GM19238 (cell line): ENCODE data around the gene FHOD3.

Experiments used
- DNase-seq: peaks from one replicate; pipeline ENCODE4 v3.0.0; 2011; ENCODE audit warnings: low spot score; ENCODE audit not compliant: insufficient read length

The FHOD3 gene

DNA sequence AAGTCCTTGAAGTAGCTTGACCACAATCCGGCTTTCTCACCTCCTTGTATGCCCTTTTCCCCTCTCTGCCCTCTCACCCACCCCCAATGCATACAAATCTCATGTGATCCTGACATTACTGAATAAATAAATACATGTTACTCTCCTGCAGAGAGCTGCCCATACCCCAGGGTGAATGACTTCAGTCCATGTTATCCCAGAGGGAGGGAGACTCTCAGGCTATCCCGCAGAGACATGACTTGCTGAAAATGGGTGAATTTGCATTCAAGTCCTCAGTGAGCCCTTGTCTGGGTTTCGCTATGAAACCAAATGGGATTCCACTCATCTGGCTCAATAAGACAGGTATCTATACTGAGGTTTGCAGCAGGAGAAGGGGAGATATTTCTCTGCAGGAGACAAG lies 168.5 kb downstream of the FHOD3 start:
- no peak for DNase-seq

DNA sequence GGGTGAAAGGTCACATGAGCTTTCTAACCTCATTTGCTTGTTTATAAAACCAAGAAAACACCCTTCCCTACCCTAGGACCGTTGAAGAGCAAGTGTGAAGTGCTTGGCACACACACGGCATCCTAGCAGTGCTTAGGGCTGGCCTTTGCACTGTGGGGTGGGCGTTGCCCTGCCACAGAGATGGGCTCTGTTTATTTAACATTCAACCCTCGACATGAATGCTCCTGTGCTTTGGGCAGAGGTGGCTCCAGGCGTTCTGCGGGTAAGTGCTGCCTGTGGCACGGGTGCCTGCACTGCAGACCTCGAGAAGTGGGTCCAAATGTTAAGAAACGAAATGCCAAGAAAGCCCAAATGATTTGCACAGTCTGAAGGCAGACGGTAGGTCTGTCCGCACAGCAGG lies 170.1 kb downstream of the FHOD3 start:
- no peak for DNase-seq

DNA sequence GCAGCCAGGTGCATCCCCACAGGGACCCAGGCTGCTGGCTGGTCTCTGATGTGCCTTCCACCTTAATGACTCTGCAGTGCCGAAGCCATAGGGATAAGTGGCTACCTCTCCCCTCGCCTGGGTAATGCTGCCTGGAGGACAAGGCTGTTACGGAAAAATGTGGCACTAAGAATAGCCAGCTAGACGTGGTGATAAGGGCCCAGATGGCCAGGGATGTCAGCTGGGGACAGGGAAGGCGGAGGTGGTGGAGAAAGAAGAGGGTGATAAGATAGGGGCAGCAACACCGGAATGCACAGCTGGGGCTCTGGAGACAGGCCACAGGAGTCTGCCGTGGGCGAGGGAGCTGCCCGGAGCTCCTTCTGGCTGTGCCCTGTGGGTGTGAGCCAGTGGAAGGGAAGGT lies 170.6 kb downstream of the FHOD3 start:
- no peak for DNase-seq

DNA sequence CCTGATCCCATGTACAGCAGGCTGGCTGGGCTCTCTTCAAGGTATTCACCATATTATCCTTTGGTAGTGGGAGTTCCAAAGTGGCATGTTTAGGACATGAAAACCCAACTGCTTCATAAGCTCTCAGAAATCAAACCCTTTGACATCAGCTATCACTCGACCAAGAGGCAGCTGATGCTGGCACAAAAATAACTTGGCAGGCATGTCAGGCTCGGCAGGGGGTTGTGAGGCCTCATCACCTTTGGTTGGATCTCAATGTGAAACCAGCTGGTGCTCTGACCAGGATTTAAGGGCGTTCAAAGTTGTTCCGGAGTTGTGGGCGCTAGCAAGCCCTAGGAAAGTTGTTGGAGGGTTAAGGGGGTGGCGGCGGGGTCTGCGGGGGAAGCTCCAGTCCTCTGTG lies 171.9 kb downstream of the FHOD3 start:
- no peak for DNase-seq

DNA sequence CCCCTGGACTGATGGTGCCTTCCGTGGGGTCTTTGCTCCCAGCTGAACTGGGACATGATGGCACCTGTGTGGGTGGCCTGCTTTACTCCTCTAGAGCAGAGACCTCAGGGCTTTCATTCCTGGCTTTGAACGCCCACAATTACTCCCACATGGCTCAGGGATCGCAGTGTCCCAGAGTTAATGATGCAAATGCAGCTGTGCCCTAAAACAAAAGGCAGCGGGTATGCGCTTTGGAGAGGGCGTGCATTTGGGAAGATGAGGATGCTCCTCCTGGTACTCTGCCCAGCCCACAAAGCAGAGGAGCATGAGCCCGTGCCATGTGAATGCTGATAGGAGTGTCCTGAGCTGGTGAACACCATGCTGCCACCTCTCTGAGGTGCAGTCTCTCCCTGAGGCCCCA lies 173.4 kb downstream of the FHOD3 start:
- no peak for DNase-seq

DNA sequence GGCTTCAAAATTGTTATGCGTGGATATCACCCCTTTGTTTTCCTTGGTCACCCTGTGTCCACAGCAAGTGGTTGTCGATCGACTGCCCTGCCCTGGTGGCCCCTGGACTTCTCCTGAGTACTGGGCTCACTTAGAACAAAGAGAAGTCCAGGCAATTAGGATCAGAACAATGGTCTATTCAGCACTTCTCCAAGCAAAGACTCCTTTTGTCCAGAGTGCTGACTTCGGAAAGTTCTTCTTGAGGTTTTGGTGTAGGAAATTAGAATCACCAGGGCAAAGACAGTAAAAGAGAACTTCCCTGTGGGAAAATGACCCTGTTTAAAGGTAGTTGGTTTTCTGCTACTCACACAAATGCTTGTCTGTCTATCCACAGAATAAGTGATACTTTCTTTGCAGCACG lies 173.9 kb downstream of the FHOD3 start:
- DNase-seq = no peak

DNA sequence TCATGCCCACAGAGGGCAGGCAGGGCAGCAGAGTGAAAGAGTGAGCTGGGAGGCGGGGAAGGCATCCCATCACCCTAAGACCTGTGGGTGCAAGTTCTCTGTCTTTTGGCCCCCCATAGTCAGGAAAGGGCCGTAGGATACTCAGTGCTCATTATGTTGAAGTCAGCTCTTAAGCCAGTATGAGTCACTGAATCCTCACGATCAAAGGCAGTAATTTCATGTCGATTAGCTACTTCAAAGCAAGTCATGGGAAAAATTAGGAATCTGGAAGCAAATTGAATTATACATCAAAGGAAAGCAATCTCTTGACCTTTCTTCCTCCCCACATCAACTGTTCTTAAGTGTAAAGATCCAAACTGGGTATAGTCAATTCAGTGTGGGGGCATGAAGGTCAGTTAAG lies 178.9 kb downstream of the FHOD3 start:
- DNase-seq = no peak

DNA sequence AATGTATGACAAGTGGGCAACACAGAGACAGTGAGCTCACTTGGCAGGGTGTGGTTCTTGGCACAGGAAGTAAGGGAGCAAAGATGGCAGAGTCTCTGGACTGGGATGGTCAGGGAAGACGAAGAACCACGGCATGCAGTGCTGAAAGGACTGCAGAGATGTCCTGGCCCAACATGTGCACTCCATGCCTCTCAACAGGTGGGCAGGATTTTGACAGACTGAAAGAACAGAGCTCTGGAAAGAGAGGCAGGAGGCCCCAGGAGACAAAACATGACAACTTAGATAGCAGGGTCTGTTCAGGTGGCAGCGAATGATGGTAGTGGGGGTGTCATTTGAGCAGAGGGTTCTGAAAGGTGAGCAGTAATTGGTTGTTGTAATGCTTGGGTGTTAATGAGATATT lies 180.3 kb downstream of the FHOD3 start:
- DNase-seq = no peak

DNA sequence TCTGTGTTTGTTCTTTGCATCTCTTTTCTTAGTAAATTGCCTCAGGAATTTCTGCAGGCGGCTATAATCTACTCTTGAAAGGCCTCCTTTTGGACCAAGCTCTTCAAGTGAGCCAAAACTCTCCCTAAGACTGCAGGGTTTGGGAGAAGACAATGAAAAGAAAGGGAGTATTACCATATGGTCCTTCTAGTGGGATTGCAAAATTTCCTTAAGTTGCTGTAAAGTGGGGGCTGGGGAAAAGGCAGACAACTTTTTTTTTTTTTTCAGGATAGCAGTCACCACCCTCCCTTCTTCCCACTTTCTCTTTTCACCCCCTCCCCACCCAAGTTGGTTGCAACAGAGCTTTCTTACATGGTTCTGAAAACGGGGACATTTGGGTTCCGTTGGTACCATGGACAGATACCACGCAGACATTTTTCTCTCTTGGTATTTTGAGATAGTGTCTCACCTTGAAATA lies 183.7 kb downstream of the FHOD3 start:
- DNase-seq = no peak

DNA sequence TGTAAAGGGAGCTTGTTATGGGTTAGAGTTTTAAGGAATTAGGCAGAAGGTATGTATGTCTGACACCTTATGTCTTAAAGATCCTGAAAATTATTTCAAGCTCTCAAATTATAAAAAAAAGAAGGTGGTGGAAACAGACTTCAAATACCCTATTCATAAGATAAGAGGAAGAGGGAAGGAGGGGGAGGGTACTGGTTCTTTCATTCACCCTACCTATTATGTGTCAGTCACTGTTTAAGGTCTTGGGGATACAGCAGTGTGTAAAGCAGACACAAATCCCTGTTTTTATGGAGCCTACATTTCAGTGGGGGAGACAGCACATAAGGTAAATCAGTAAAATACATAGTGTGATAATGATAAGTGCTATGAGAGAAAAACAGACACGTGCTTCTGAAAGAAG lies 184.4 kb downstream of the FHOD3 start:
- DNase-seq = no peak

DNA sequence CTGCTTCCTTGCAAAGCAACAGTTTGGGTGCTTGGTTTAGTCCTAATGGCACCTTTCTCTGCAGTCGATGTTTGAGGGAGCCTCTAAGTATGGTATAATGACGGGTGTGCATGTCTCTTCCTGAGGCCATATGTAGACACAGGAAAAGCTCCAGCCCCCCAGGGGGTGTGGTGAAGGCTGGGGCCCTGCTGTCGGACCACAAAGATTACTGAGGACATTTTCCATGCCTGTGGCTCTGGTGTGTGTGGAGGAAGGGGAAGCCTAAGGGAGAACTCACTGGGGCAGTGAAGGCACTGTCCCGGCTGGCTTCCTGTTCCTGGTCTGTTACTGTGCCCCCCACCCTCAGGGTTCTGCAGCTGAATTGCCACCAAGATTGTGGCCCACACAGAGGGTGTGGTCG lies 187.1 kb downstream of the FHOD3 start:
- DNase-seq = no peak

DNA sequence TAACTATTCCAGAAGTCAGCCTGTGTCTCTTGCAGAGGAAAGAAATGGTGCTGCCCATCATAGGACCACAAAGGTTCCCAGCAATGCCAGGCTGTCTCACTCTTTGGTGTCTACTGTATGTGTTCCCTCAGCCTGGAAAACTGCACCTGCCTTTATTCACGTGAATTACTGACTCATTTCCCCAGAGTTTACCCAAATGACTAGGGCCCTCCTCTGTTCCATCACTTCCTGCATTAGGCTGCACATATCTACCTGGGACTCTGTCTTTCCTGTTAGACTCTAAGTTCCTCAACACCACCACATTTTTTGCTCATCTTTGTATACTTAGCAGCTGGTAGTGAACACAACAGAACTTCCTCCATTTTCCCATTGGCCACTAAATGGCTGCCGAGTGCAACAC lies 188.3 kb downstream of the FHOD3 start:
- DNase-seq = no peak

DNA sequence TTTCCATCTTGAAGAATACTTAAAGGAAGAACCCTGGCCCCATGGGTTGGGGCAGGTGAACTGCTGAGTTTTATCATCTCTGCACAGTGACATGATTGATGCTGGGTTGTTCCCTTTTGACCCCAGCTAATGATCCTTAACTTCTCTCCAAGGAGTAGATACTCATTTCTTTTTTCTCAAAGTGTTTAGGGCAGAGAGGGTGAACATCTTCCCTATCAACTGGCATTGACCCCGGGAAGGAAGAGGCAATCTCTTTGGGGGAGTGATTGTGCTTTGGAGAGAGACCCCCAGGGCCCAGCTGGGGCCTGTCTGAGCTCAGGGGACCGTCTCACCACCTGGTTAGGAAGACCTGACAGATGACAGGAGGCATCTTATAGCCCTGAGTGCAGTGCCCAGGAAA lies 190.6 kb downstream of the FHOD3 start:
- no peak for DNase-seq

DNA sequence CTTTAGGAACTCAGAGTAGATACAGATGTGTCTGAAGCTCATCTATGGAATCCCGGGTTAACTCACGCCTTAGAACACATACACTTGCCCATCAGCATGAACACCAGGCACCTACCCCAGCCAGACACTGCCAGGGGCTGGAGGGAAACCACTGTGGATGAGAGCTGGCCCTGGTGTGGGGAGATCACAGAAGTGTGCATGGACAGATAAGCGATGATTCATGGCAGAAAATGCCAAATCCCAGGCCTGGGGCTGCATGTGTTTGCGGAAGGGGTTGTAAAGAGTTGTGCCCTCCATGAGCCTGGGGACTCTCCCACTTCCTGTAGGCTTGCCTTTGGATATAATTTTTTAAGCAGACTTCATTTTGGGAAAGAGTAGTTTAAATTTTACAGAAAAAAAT lies 193.4 kb downstream of the FHOD3 start:
- DNase-seq = no peak

DNA sequence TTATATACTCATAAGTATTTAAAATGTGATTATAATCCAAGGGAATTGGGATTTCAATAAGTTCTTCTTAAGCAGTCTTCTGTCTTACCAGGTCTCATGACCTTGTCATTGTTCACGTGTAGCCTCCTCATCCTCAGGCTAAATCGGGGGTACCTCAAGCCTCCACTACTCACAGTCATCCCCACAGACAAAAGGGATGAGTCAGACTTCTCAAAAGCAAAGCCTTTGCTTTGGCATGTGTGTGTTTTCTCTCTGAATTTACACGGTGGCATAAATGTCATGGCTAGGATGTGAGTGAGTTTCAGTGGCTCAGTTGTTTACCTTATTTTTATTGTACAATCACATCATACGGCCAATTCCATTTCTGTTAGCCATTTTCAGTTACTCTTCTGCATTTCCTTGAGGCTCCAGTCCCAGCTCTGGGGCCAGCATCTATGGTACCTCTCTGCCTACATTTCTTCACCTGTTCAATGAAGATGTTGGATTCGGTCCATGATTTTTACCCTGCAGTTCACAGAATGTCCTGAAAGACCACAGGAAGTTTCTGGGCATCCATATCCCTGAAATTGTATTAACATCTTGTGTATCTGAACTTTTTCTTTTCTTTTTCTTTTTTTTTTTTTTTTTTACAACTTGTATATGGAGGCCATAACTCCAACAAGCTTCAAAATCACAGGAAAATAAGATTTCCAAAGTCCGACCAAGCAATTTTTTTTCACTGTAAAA lies 195.3 kb downstream of the FHOD3 start:
- no peak for DNase-seq

DNA sequence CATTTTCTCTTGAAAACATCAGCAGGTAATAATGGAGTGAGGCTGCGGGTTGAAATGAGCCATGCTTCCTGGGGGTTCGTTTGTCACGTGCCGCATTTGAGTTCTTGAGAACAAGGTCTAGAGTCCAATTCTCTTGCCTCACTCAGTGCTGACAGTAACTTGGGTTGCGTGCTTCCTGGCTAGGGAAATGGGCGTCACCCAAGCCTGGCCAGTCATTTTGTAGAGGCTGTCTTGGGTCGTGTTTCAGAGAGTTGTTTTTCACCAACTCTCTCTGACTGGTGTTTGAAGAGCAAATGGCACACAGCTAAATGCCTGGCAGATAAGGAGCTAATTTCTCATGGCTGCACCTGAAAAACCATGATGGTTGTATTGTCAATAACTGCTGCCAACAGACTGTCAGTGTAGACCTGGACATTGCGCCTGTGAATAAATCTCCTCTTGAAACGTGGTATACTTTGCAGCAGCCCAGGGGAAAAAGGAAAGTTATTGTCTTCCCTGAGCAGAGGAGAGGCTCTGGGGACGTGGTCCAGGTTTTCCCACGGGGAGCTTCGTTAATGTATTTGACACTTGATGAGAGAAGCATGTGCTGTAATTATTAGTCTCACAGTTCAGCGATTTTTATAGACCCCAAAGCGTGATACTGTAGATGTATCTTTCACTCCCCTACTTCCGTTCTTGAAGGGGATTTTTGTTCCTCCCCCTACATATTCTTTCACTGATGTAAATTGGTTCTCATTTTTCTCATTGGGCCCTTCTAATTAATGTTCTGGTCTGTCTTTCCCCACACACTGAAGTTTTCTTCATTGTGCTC lies 196.0 kb downstream of the FHOD3 start:
- DNase-seq = no peak

DNA sequence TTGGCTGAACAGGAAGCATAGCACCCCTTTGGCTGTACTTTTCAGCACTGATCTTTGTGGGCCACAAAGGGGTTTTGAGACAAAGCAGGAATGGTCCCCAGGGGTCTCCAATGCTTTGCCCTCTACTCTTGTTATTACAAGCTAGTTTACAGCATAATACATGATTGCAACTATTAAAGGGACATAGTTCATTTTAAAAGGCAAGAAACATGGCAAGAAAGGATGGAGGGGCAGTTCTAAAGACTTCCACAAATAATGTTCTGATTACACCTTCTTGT lies 196.6 kb downstream of the FHOD3 start:
- DNase-seq = no peak

DNA sequence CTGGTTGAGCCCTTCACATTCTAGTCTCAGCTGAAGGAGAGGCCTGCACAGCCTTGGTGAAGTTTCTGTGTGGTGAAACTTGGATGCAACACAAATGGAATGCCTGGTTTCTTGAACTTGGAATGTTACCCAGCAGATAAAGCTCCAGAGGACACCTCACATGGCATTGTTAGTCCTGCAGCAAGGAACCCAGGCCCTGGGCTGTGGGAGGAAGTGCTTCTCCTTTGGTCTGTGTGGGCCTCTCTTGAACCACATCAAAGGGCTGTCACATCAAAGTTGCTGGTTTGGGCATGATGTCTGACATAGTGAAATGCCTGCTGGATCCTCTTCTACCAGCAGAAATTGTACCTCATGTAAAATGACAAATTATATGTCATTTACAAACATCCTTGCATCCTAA lies 198.5 kb downstream of the FHOD3 start:
- DNase-seq = no peak

DNA sequence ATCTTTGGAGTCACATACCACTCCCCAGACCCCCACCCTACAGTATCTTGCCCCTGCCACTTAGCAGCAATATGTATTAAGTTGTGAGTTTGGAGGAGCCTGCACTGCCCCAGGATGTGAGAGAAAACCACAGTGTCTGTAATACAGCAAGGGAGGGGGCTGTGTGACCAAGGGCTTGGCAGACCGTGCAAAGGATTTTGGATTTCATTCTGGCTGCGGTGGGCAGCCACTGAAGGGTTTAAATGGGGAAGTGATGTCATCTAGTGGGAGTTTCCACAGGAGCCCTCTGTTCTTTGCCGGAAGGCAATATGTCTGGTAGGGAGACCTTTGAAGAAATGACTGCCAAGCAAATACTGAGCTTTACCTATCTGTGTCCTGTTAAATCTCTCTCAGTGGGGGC lies 202.4 kb downstream of the FHOD3 start:
- peak; percentile 12 for DNase-seq

DNA sequence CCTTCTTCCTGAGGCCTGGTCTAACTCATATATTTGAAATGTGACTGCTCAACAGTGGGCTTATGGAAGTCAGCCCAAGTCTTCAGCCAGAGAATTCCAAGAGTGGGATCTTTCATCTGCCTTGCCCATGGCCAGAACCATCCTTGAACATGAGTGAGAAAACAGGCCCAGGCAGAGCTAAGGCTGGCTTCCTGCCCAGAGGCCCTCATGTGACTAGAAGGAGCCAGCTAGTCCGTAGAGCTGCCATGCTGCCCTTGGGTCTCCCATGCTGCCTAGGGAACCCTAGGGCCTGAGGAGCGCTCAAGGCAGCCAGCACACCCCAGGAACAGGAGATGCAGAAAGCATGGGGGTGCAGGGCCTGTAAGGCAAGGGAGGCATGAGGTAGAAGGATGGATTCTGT lies 203.6 kb downstream of the FHOD3 start:
- no peak for DNase-seq

DNA sequence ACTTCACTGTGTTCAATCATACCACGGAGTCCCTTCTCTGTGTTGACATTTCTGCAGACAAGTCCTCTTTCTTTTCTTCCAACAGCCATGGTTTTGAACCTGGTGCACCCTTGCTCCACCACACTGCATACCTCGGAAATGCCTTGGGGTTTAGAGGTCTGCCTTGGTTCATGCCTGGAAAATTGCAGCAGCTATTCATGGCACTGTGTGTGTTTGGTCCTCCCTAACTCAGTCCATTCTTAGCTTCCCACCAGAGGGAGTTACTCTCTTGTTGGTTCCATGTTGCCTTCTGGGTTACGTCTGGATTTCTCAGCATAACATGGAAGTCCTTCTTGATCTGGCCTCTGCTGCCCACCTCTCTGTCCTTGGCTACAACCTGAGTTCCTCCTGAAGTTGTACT lies 206.0 kb downstream of the FHOD3 start:
- no peak for DNase-seq

DNA sequence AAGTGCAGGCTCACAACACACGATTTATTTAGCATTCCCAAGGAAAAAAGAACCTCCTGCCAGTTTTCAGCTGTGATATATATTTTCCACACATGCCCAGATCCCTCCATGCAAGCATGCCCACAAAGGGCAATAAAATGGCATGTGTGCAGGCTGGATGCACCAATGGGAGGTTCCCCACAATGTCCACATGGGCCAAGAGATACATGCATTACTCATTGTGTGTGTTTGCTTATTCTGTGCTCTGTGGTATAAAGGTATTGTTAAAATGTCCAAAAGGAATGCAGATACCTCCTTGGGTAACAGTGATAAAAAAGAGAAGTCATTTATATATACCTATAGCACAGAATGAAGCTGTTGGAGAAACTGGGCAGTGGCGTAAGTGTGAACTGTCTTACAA lies 207.4 kb downstream of the FHOD3 start:
- no peak for DNase-seq

DNA sequence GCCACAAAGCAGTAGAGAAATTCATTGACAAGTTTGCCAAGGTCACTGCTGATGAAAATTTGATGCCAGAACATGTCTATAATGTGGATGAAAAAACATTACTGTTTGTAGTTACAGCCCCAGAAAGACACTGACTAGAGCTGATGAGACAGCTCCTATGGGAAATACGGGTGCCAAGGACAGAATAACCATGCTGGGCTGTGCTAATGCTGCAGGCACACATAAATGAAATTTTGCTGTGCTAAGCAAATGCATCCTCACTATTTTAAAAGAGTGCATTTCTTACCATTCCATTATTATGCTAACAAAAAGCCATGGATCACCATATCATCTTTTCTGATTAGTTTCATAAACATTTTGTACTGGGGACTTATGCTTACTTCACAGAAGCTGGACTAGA lies 208.2 kb downstream of the FHOD3 start:
- DNase-seq = no peak
